MM.1S (cell line): ENCODE results near the gene STRADA.

ENCODE experiments used
- DNase-seq: peaks from one replicate; pipeline ENCODE4 v3.0.0-alpha.2; 2015
- H2AFZ ChIP-seq: fragments of 300-600 bp; sonication (generic); 2 replicates; pipeline ENCODE4 v1.6.0; 2016; ENCODE audit warnings: antibody characterized with exemption, low read length
- H3F3A ChIP-seq: fragments of 300-600 bp; sonication (generic); 2 replicates; pipeline ENCODE4 v1.6.1; 2016; ENCODE audit warnings: mild to moderate bottlenecking, antibody characterized with exemption, low read length, moderate library complexity, mixed read lengths; ENCODE audit not compliant: insufficient read depth
- H3K27ac ChIP-seq: fragments of 300-600 bp; sonication (generic); 2 replicates; pipeline ENCODE4 v1.5.1; 2016; ENCODE audit warnings: mild to moderate bottlenecking, low read length
- H3K27me3 ChIP-seq: fragments of 300-600 bp; sonication (generic); replicated peaks from 2 replicates; pipeline ENCODE4 v1.6.0; 2016; ENCODE audit warnings: low read length; ENCODE audit not compliant: insufficient read depth
- H3K36me3 ChIP-seq: fragments of 300-600 bp; sonication (generic); replicated peaks from 2 replicates; pipeline ENCODE4 v1.6.1; 2016; ENCODE audit warnings: mild to moderate bottlenecking, low read length, mixed read lengths; ENCODE audit not compliant: insufficient read depth
- H3K4me1 ChIP-seq: fragments of 300-600 bp; sonication (generic); 2 replicates; pipeline ENCODE4 v1.6.1; 2016; ENCODE audit warnings: low read length, mixed read lengths
- H3K4me2 ChIP-seq: fragments of 300-600 bp; sonication (generic); 2 replicates; pipeline ENCODE4 v1.6.0; 2016; ENCODE audit warnings: low read depth, low read length
- H3K4me3 ChIP-seq: fragments of 300-600 bp; sonication (generic); 2 replicates; pipeline ENCODE4 v1.5.1; 2016; ENCODE audit warnings: low read length, mixed read lengths
- H3K79me2 ChIP-seq: fragments of 300-600 bp; sonication (generic); 2 replicates; pipeline ENCODE4 v1.6.1; 2016; ENCODE audit warnings: mixed run types, low read length, mixed read lengths
- H3K9ac ChIP-seq: fragments of 300-600 bp; sonication (generic); 2 replicates; pipeline ENCODE4 v1.6.1; 2016; ENCODE audit warnings: low read length, mixed read lengths
- H3K9me2 ChIP-seq: fragments of 300-600 bp; sonication (generic); replicated peaks from 2 replicates; pipeline ENCODE4 v1.6.1; 2016; ENCODE audit warnings: mild to moderate bottlenecking, low read length, mixed read lengths; ENCODE audit not compliant: insufficient read depth
- H3K9me3 ChIP-seq: fragments of 300-600 bp; sonication (generic); replicated peaks from 2 replicates; pipeline ENCODE4 v1.6.1; 2016; ENCODE audit warnings: mild to moderate bottlenecking, low read length, mixed read lengths; ENCODE audit not compliant: insufficient read depth
- H4K20me1 ChIP-seq: fragments of 300-600 bp; sonication (generic); 2 replicates; pipeline ENCODE4 v1.6.1; 2016; ENCODE audit warnings: mild to moderate bottlenecking, low read length, moderate library complexity, mixed read lengths; ENCODE audit not compliant: insufficient read depth
- CTCF ChIP-seq: fragments of 300-600 bp; sonication (generic); IDR thresholded peaks from 2 replicates; pipeline ENCODE4 v1.5.1; 2016; ENCODE audit warnings: antibody characterized with exemption, low read length, mixed read lengths
- EZH2 ChIP-seq: fragments of 300-600 bp; sonication (generic); optimal IDR thresholded peaks from 2 replicates; pipeline ENCODE3; 2017; ENCODE audit warnings: low read depth, mild to moderate bottlenecking, antibody characterized with exemption, low read length, mixed read lengths
- EZH2phosphoT487 ChIP-seq: fragments of 300-600 bp; sonication (generic); IDR thresholded peaks from 2 replicates; pipeline ENCODE4 v1.6.1; 2018; ENCODE audit warnings: antibody characterized with exemption, low read length

STRADA gene

DNA sequence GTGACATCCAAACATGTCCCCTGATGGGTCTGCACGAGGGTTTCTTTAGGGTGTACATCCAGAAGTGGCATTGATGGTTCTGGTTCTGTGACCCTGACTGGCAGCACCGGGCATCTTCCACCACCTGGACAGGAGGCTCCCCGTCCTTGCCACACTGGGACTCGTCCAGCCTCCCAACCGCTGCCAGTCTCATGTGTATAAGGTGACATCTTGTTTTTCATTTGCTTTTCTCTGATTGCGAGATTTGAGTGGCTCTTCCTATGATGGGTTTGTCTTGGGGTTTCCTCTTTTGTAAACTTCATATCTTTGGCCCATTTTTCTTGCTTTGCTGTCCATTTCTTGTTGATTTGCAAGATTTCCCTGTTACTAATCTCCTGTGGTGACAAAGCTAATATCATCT, 32.5 kb downstream of the STRADA start:
- no peak overlapping the region for H3K4me2 ChIP-seq
- H3K79me2 ChIP-seq: no peaks in the 10 kb centered on the region
- H3K27me3 ChIP-seq: no peaks in the 10 kb centered on the region
- H3K9ac ChIP-seq: no peak overlapping the region
- H3K27ac ChIP-seq: no peak overlapping the region
- H3K9me3 ChIP-seq: no peaks in the 10 kb centered on the region
- TF ChIP-seq EZH2phosphoT487 (no peak), CTCF (no peak), EZH2 (no peak)
- no peak overlapping the region for H3K4me3 ChIP-seq
- no peaks in the 10 kb centered on the region for H3K36me3 ChIP-seq
- H3K4me1 ChIP-seq: no peaks in the 10 kb centered on the region
- H3F3A ChIP-seq: no peaks in the 10 kb centered on the region
- no peak overlapping the region for H2AFZ ChIP-seq
- no peak for DNase-seq
- H3K9me2 ChIP-seq: no peaks in the 10 kb centered on the region
- no peaks in the 10 kb centered on the region for H4K20me1 ChIP-seq

DNA sequence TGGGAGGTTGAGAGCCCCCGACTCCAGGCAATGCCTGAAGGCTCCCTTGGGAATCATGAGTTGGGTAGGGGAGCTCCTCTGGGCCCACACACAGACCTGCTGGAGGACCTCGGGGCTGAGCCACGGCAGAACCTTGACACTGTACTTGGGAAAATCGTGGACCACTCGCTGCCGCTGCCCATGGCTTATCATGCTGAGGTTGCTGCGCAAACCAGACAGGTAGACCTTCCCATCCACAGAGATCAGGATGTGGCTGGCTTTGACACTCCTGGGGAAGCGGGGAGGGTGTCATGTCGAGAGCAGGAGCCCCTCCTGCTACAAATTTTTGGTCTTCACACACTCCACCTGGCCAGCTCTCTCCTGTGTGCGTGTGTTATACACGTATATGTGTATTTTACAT, 34.4 kb downstream of the STRADA start:
- H3K27me3 ChIP-seq: no peaks in the 10 kb centered on the region
- H4K20me1 ChIP-seq: no peaks in the 10 kb centered on the region
- H3K79me2 ChIP-seq: no peaks in the 10 kb centered on the region
- no peaks in the 10 kb centered on the region for H3F3A ChIP-seq
- H3K9ac ChIP-seq: no peak overlapping the region
- TF ChIP-seq EZH2phosphoT487: no peak
- TF ChIP-seq EZH2: no peak
- no peak for TF ChIP-seq CTCF
- H3K36me3 ChIP-seq: no peaks in the 10 kb centered on the region
- H3K27ac ChIP-seq: no peak overlapping the region
- no peaks in the 10 kb centered on the region for H3K9me3 ChIP-seq
- H2AFZ ChIP-seq: no peak overlapping the region
- no peak overlapping the region for H3K4me3 ChIP-seq
- no peak for DNase-seq
- H3K4me2 ChIP-seq: no peak overlapping the region
- no peaks in the 10 kb centered on the region for H3K4me1 ChIP-seq
- no peaks in the 10 kb centered on the region for H3K9me2 ChIP-seq

- Histone ChIP-seq H3K27me3 (no peaks in the 10 kb centered on the region), H3K4me1 (no peaks in the 10 kb centered on the region), H3K36me3 (no peaks in the 10 kb centered on the region), H3K9me3 (no peaks in the 10 kb centered on the region), H3K9me2 (no peaks in the 10 kb centered on the region), H4K20me1 (no peaks in the 10 kb centered on the region), H3K9ac (no peak overlapping the region), H3K27ac (no peak overlapping the region), H3K4me3 (no peak overlapping the region), H3K4me2 (no peak overlapping the region), H3K79me2 (no peaks in the 10 kb centered on the region), H2AFZ (no peak overlapping the region), H3F3A (no peaks in the 10 kb centered on the region)
- TF ChIP-seq CTCF (no peak), EZH2phosphoT487 (no peak), EZH2 (no peak)
- DNase-seq: no peak
These were observed 35.1 kb downstream of the STRADA start for GRCh38 chr17:63706336-63707082.
